PC-9 (cell line): Measurements from ENCODE around the gene NEBL. TPM values are rescaled to one million over a fixed set of nuclear protein-coding genes. Genes with fewer than 3 reads are reported as not detected.

Experiments
- BruUV-seq: library from RNA; stranded (reverse); fragments of 400-500 nt; replicated peaks from 2 replicates; lab custom pipeline; 2021; lab: Mats Ljungman, UMichigan
- CTCF ChIA-PET: fragments of 300-600 bp; sonication (Branson Sonifier 250); formaldehyde crosslinking; loops from one replicate; lab custom pipeline; 2022; ENCODE audit warnings: antibody characterized with exemption; lab: Charles Lee
- POLR2A ChIA-PET: fragments of 300-600 bp; sonication (Branson Sonifier 250); formaldehyde crosslinking; loops from one replicate; lab custom pipeline; 2022; ENCODE audit warnings: antibody characterized with exemption; ENCODE audit not compliant: unreplicated experiment; lab: Charles Lee
- DNase-seq, 2 experiments: peaks; one replicate each; pipeline versions ENCODE4 v3.0.0 to v3.0.0-alpha.2; 2015 to 2022; ENCODE audit warnings: mixed read lengths in 1 of 2
- H2AFZ ChIP-seq: fragments of 200-600 bp; sonication (generic); 2 replicates; pipeline ENCODE4 v1.8.1; 2017; ENCODE audit warnings: antibody characterized with exemption
- H3F3A ChIP-seq: fragments of 200-600 bp; sonication (generic); 2 replicates; pipeline ENCODE4 v1.8.1; 2017; ENCODE audit warnings: antibody characterized with exemption, mild to moderate bottlenecking, low read depth; ENCODE audit not compliant: insufficient read depth
- H3K27ac ChIP-seq: fragments of 200-600 bp; sonication (generic); 2 replicates; pipeline ENCODE4 v1.6.1; 2016; ENCODE audit warnings: mixed run types
- H3K27me3 ChIP-seq: fragments of 200-600 bp; sonication (generic); 2 replicates; pipeline ENCODE4 v1.6.1; 2016; ENCODE audit warnings: low read depth, mixed run types; ENCODE audit not compliant: insufficient read depth
- H3K36me3 ChIP-seq: fragments of 200-600 bp; sonication (generic); 2 replicates; pipeline ENCODE4 v1.6.1; 2016; ENCODE audit warnings: low read depth, mixed run types
- H3K4me1 ChIP-seq: fragments of 200-600 bp; sonication (generic); replicated peaks from 2 replicates; pipeline ENCODE4 v1.6.1; 2016; ENCODE audit warnings: mixed run types; ENCODE audit not compliant: insufficient read depth
- H3K4me2 ChIP-seq: fragments of 200-600 bp; sonication (generic); 2 replicates; pipeline ENCODE4 v1.6.1; 2017; ENCODE audit warnings: mixed run types
- H3K4me3 ChIP-seq: fragments of 200-600 bp; sonication (generic); 2 replicates; pipeline ENCODE4 v1.6.1; 2016; ENCODE audit warnings: mixed run types
- H3K79me2 ChIP-seq: fragments of 200-600 bp; sonication (generic); 2 replicates; pipeline ENCODE4 v1.6.1; 2017; ENCODE audit warnings: low read depth, mixed run types
- H3K9me2 ChIP-seq: fragments of 200-600 bp; sonication (generic); 2 replicates; pipeline ENCODE4 v1.8.1; 2017; ENCODE audit warnings: mild to moderate bottlenecking; ENCODE audit not compliant: insufficient read depth
- H3K9me3 ChIP-seq: fragments of 200-600 bp; sonication (generic); 2 replicates; pipeline ENCODE4 v1.8.1; 2016; ENCODE audit warnings: low read depth; ENCODE audit not compliant: insufficient read depth
- H4K20me1 ChIP-seq: fragments of 200-600 bp; sonication (generic); 2 replicates; pipeline ENCODE4 v1.8.1; 2017; ENCODE audit not compliant: insufficient read depth
- CTCF ChIP-seq: fragments of 200-600 bp; sonication (generic); conservative IDR thresholded peaks from 2 replicates; pipeline ENCODE4 v1.6.1; 2017; ENCODE audit warnings: mixed run types, antibody characterized with exemption, mild to moderate bottlenecking, moderate library complexity
- EZH2 ChIP-seq: fragments of 200-600 bp; sonication (generic); IDR thresholded peaks from 2 replicates; pipeline ENCODE4 v1.8.0; 2017; ENCODE audit warnings: antibody characterized with exemption, low read depth
- intact Hi-C: fragments of 100-400 bp; cut with micrococcal nuclease; formaldehyde crosslinking; loops from one replicate; pipeline ENCODE4 v1.10.0; 2022; ENCODE audit not compliant: unreplicated experiment
- total RNA-seq: library from RNA; stranded (reverse); gene quantifications from 2 replicates; pipeline ENCODE4 v1.2.3, GENCODE V29; 2021

Gene NEBL
- total RNA-seq, 1 experiment from 2014 or later, result 22.6 TPM

GRCh38 chr10:20855398-20856038 is 41.6 kb downstream of the NEBL start:
- Histone ChIP-seq H4K20me1 (no peaks in the 10 kb centered on the region), H3K9me2 (no peaks in the 10 kb centered on the region), H2AFZ (no peak overlapping the region), H3K9me3 (no peaks in the 10 kb centered on the region), H3K4me3 (no peak overlapping the region), H3K4me1 (no peaks in the 10 kb centered on the region), H3F3A (0 out of 2 replicates have a peak, but pooled peaks cover 3% of the 10 kb centered on the region), H3K4me2 (no peak overlapping the region), H3K79me2 (no peaks in the 10 kb centered on the region), H3K27me3 (no peaks in the 10 kb centered on the region), H3K36me3 (no peaks in the 10 kb centered on the region), H3K27ac (no peak overlapping the region)
- ChIA-PET POLR2A (no interaction called here), CTCF (no interaction called here)
- DNase-seq, result no peak
- intact Hi-C loops, result loop anchor here (2.0 to 5.0 kb wide), 2 partner anchors 222 to 1037 kb away; no protein-coding TSS in a partner anchor
- no TSS peak for BruUV-seq
- TF ChIP-seq EZH2 (no peak), CTCF (peak; percentile 59; the same call in 1 of the 2 replicates)

GRCh38 chr10:20853276-20853675 is 43.8 kb downstream of the NEBL start:
- H3K4me1 ChIP-seq, result no peaks in the 10 kb centered on the region
- H3K36me3 ChIP-seq, result no peaks in the 10 kb centered on the region
- no peaks in the 10 kb centered on the region for H3F3A ChIP-seq
- ChIA-PET CTCF (no interaction called here), POLR2A (no interaction called here)
- no peak for DNase-seq
- TF ChIP-seq EZH2 (no peak), CTCF (no peak)
- H3K9me3 ChIP-seq, result no peaks in the 10 kb centered on the region
- H3K79me2 ChIP-seq, result no peaks in the 10 kb centered on the region
- no peak overlapping the region for H3K4me2 ChIP-seq
- no peak overlapping the region for H3K27ac ChIP-seq
- intact Hi-C loops, result no loop called here
- BruUV-seq, result no TSS peak
- no peaks in the 10 kb centered on the region for H3K9me2 ChIP-seq
- no peak overlapping the region for H3K4me3 ChIP-seq
- H4K20me1 ChIP-seq, result no peaks in the 10 kb centered on the region
- H3K27me3 ChIP-seq, result no peaks in the 10 kb centered on the region
- H2AFZ ChIP-seq, result no peak overlapping the region

- CTCF ChIA-PET, result interaction anchor here (0.6 kb wide), 1 partner anchor 22 kb away, joined by 4 read pairs; no protein-coding TSS in a partner anchor
- TF ChIP-seq CTCF, result no peak
- no peak for TF ChIP-seq EZH2
Observed at GRCh38 chr10:20852303-20852702, 44.8 kb downstream of the NEBL start.

More at GRCh38 chr10:20852303-20852702, 44.8 kb downstream of the NEBL start:
- Histone ChIP-seq H3K79me2 (no peaks in the 10 kb centered on the region), H3K4me1 (no peaks in the 10 kb centered on the region), H3K4me3 (no peak overlapping the region), H3K27me3 (no peaks in the 10 kb centered on the region), H3F3A (no peaks in the 10 kb centered on the region), H3K9me3 (no peaks in the 10 kb centered on the region), H3K9me2 (no peaks in the 10 kb centered on the region), H3K36me3 (no peaks in the 10 kb centered on the region), H3K27ac (no peak overlapping the region), H4K20me1 (no peaks in the 10 kb centered on the region), H2AFZ (no peak overlapping the region), H3K4me2 (no peak overlapping the region)
- no peak for DNase-seq
- intact Hi-C loops, result no loop called here
- BruUV-seq, result no TSS peak
- POLR2A ChIA-PET, result no interaction called here
